Spleen (tissue), 11 donors: ENCODE results near the gene GTF3C5. TPM values are rescaled to one million over a fixed set of nuclear protein-coding genes. Genes with fewer than 3 reads are reported as not detected.
"Not testable (repeated sequence)": the region's sequence is repeated elsewhere in the genome, so short reads cannot be mapped to it uniquely, and the experiment has no call there.

Experiments
- DNase-seq: peaks from one replicate; pipeline ENCODE4 v3.0.0-alpha.2; 2020
- H3K27ac ChIP-seq, 8 donors: fragments of 200-600 bp; sonication (generic) in 7 of 8; 1 replicate in 4 of 8; 2 replicates in 4 of 8; pipeline versions ENCODE4 v1.5.0 to v1.8.0; 2016 to 2021; ENCODE audit warnings: inconsistent platforms in 4 of 8, mild to moderate bottlenecking in 4 of 8, moderate library complexity in 1 of 8
- H3K27me3 ChIP-seq, 7 donors: fragments of 200-600 bp; sonication (generic) in 6 of 7; replicated peaks in 1 of 7; 1 replicate in 4 of 7; 2 replicates in 3 of 7; pipeline versions ENCODE4 v1.5.0 to v1.8.0; 2016 to 2021; ENCODE audit warnings: inconsistent platforms in 3 of 7, mild to moderate bottlenecking in 1 of 7
- H3K36me3 ChIP-seq, 6 donors: fragments of 200-600 bp; sonication (generic) in 5 of 6; 1 replicate in 4 of 6; 2 replicates in 2 of 6; pipeline versions ENCODE4 v1.5.0 to v1.8.0; 2016 to 2021; ENCODE audit warnings: inconsistent platforms in 2 of 6
- H3K4me1 ChIP-seq, 6 donors: fragments of 200-600 bp; sonication (generic) in 5 of 6; 1 replicate in 3 of 6; 2 replicates in 3 of 6; pipeline versions ENCODE4 v1.5.0 to v1.8.0; 2016 to 2021; ENCODE audit warnings: inconsistent platforms in 3 of 6
- H3K4me3 ChIP-seq, 8 donors: fragments of 200-600 bp; sonication (generic) in 7 of 8; 1 replicate in 4 of 8; 2 replicates in 4 of 8; pipeline versions ENCODE4 v1.5.0 to v1.8.0; 2016 to 2021; ENCODE audit warnings: inconsistent platforms in 4 of 8, mild to moderate bottlenecking in 4 of 8, moderate library complexity in 2 of 8
- H3K9me3 ChIP-seq, 8 donors: fragments of 200-600 bp; sonication (generic) in 7 of 8; 1 replicate in 4 of 8; 2 replicates in 4 of 8; pipeline versions ENCODE4 v1.5.0 to v1.8.0; 2016 to 2021; ENCODE audit warnings: inconsistent platforms in 4 of 8
- CTCF ChIP-seq, 11 experiments: fragments of 200-600 bp in 7 of 11; fragments of 450-650 bp in 4 of 11; sonication (generic) in 4 of 11; IDR thresholded peaks in 8 of 11; conservative IDR thresholded peaks in 3 of 11; 1 replicate in 7 of 11; 2 replicates in 4 of 11; pipeline versions ENCODE4 v1.4.0 to v1.8.0; 2016 to 2021; ENCODE audit warnings: antibody characterized with exemption in 11 of 11, inconsistent platforms in 4 of 11, mild to moderate bottlenecking in 1 of 11
- POLR2A ChIP-seq, 3 donors: fragments of 450-650 bp; IDR thresholded peaks; one replicate each; pipeline ENCODE4 v1.5.1; 2017; ENCODE audit warnings: antibody characterized with exemption in 3 of 3, mild to moderate bottlenecking in 1 of 3
- POLR2AphosphoS5 ChIP-seq, 3 donors: sonication (generic); formaldehyde crosslinking; IDR thresholded peaks; one replicate each; pipeline ENCODE4 v1.5.1; 2017; ENCODE audit warnings: antibody characterized with exemption in 3 of 3
- WGBS, 5 donors: extraction: QIAGEN DNeasy Blood & Tissue Kit in 3 of 5; methylation state at CpG; one replicate each; pipeline versions ENCODE4 v1.1.5 to v1.1.7; 2013 to 2018; 5-methylcytosine and 5-hydroxymethylcytosine counted together
- intact Hi-C: fragments of 100-400 bp; cut with DNase I; formaldehyde crosslinking; loops from one replicate; pipeline ENCODE4 v1.15.0; 2023; ENCODE audit warnings: low total_unique reads
- polyA plus RNA-seq, 3 donors: library from polyadenylated mRNA; stranded (reverse); fragments of 200-250 nt; gene quantifications; one replicate each; pipeline ENCODE4 v1.2.1, GENCODE V29; 2013
- total RNA-seq, 7 donors: library from RNA; depleted of rRNA in 3 of 7; stranded (reverse); fragments of >200 nt in 3 of 7; fragmentation: NEBNext Ultra II Directional in 4 of 7; extraction: Animal tissue kit (Norgen Biotek cat#: 25700) in 4 of 7; gene quantifications; one replicate each; pipeline versions ENCODE4 v1.1.0 to v1.2.1, GENCODE V29; 2016 to 2021
- donor health status: healthy with polysubstance abuse.
- donor health status: DM: no; HTN: no; CAD: no; lungs with moderate emphysema.
- donor health status: DM: no; HTN: no; CAD: no.
- donor health status: Bipolar disorder and iron deficiency.
- donor health status: healthy.
- donor health status: DM: no; HTN: no; CAD: no.
- donor health status: DM: yes; HTN: yes; CAD: no.

The GTF3C5 gene
- total and polyA plus RNA-seq, 10 donors = 34.9 to 64.4 (median 47.5) TPM

GRCh38 chr9:133058550-133059320, 27.9 kb downstream of the GTF3C5 start:
- intact Hi-C loops = no loop called here
- 41 to 65% (median 53%) methylated on average over 6 to 12 of the region's 12 CpGs for WGBS, 5 donors
- Histone ChIP-seq H3K27me3 (no peaks in the 10 kb centered on the region), H3K4me1 (peaks cover 0 to 44% (median 16%) of the 10 kb centered on the region in 6 donors), H3K9me3 (no peaks in the 10 kb centered on the region), H3K4me3 (no peak overlapping the region), H3K36me3 (peaks cover 0 to 50% (median 46%) of the 10 kb centered on the region in 6 donors), H3K27ac (no peak overlapping the region)
- TF ChIP-seq POLR2A (IDR thresholded peaks at IDR 0.05) (no peak), POLR2AphosphoS5 (IDR thresholded peaks at IDR 0.05) (no peak), CTCF (IDR thresholded peaks at IDR 0.05 in 8 of 11, conservative IDR thresholded peaks at IDR 0.05 in 3 of 11) (no peak)
- no peak for DNase-seq

GRCh38 chr9:133059623-133060022, 28.8 kb downstream of the GTF3C5 start:
- DNase-seq = no peak
- WGBS, 5 donors = 32 to 42% (median 35%) methylated on average over 7 of the region's 7 CpGs
- Histone ChIP-seq H3K4me1 (peaks cover 0 to 44% (median 16%) of the 10 kb centered on the region in 6 donors), H3K36me3 (peaks cover 0 to 44% (median 37%) of the 10 kb centered on the region in 6 donors), H3K4me3 (no peak overlapping the region), H3K27me3 (no peaks in the 10 kb centered on the region), H3K9me3 (no peaks in the 10 kb centered on the region), H3K27ac (no peak overlapping the region)
- TF ChIP-seq POLR2AphosphoS5 (IDR thresholded peaks at IDR 0.05) (no peak), POLR2A (IDR thresholded peaks at IDR 0.05) (no peak), CTCF (IDR thresholded peaks at IDR 0.05 in 8 of 11, conservative IDR thresholded peaks at IDR 0.05 in 3 of 11) (no peak)
- intact Hi-C loops = no loop called here

GRCh38 chr9:133060417-133060841, 29.6 kb downstream of the GTF3C5 start:
- TF ChIP-seq POLR2A (IDR thresholded peaks at IDR 0.05) (no peak), CTCF (IDR thresholded peaks at IDR 0.05 in 8 of 11, conservative IDR thresholded peaks at IDR 0.05 in 3 of 11) (no peak), POLR2AphosphoS5 (IDR thresholded peaks at IDR 0.05) (no peak)
- H3K4me1 ChIP-seq = peaks cover 0 to 44% (median 16%) of the 10 kb centered on the region in 6 donors
- peaks cover 0 to 43% (median 29%) of the 10 kb centered on the region in 6 donors for H3K36me3 ChIP-seq
- no peaks in the 10 kb centered on the region for H3K27me3 ChIP-seq
- no peak for DNase-seq
- 10 to 33% (median 22%) methylated on average over 5 to 6 of the region's 6 CpGs for WGBS, 5 donors
- no peak overlapping the region for H3K4me3 ChIP-seq
- H3K9me3 ChIP-seq = no peaks in the 10 kb centered on the region
- intact Hi-C loops = no loop called here
- H3K27ac ChIP-seq = no peak overlapping the region

- Histone ChIP-seq H3K36me3 (peaks cover 0 to 35% (median 22%) of the 10 kb centered on the region in 6 donors), H3K4me1 (peaks cover 0 to 44% (median 16%) of the 10 kb centered on the region in 6 donors)
- H3K27me3 ChIP-seq, H3K9me3 ChIP-seq, DNase-seq, H3K27ac ChIP-seq, intact Hi-C loops, H3K4me3 ChIP-seq: not testable (repeated sequence)
- 51 to 61% (median 58%) methylated on average over 12 to 14 of the region's 14 CpGs for WGBS, 5 donors
Observed at GRCh38 chr9:133061019-133061763, 30.4 kb downstream of the GTF3C5 start.

- peaks cover 0 to 38% (median 16%) of the 10 kb centered on the region in 6 donors for H3K4me1 ChIP-seq
- H3K36me3 ChIP-seq = peaks cover 0 to 29% (median 16%) of the 10 kb centered on the region in 6 donors
- H3K27me3 ChIP-seq, H3K9me3 ChIP-seq, H3K27ac ChIP-seq, DNase-seq, intact Hi-C loops, H3K4me3 ChIP-seq: not testable (repeated sequence)
- 17 to 79% (median 63%) methylated on average over 1 to 3 of the region's 9 CpGs for WGBS, 5 donors
Observed at GRCh38 chr9:133061764-133062145, 31.0 kb downstream of the GTF3C5 start, which contains the start of gene CEL. Gene CEL (plus strand): TSS chr9:133061981. CDS start chr9:133062003, 22 bp downstream.

GRCh38 chr9:133062569-133062968, 31.8 kb downstream of the GTF3C5 start:
- H3K27me3 ChIP-seq, H3K9me3 ChIP-seq, H3K27ac ChIP-seq, DNase-seq, H3K4me3 ChIP-seq, intact Hi-C loops: not testable (repeated sequence)
- Histone ChIP-seq H3K36me3 (peaks cover 0 to 21% (median 8%) of the 10 kb centered on the region in 6 donors), H3K4me1 (peaks cover 0 to 30% (median 16%) of the 10 kb centered on the region in 6 donors)
- 22 to 51% (median 26%) methylated on average over 3 to 6 of the region's 8 CpGs for WGBS, 5 donors
